DOHH2 (cell line): Measurements from ENCODE around the gene TUBAL3.

ENCODE experiments used
- H3F3A ChIP-seq: fragments of 200-600 bp; sonication (generic), shearing (Covaris generic); 2 replicates; pipeline ENCODE4 v1.6.0; 2016; ENCODE audit warnings: antibody characterized with exemption, mild to moderate bottlenecking; ENCODE audit not compliant: control insufficient read depth, insufficient read depth
- H3K27ac ChIP-seq: fragments of 200-600 bp; sonication (generic); 2 replicates; pipeline ENCODE4 v1.5.1; 2014; ENCODE audit warnings: low read depth, mild to moderate bottlenecking, low read length, moderate library complexity
- H3K27me3 ChIP-seq: fragments of 200-600 bp; sonication (generic); 2 replicates; pipeline ENCODE4 v1.6.1; 2014; ENCODE audit warnings: mild to moderate bottlenecking, low read length, mixed read lengths; ENCODE audit not compliant: control insufficient read depth
- H3K36me3 ChIP-seq: fragments of 200-600 bp; sonication (generic); 2 replicates; pipeline ENCODE4 v1.6.1; 2014; ENCODE audit warnings: mild to moderate bottlenecking, low read length, moderate library complexity, mixed read lengths; ENCODE audit not compliant: control insufficient read depth
- H3K4me1 ChIP-seq: fragments of 200-600 bp; sonication (generic); 2 replicates; pipeline ENCODE4 v1.6.1; 2014; ENCODE audit warnings: mild to moderate bottlenecking, low read length, mixed read lengths; ENCODE audit not compliant: control insufficient read depth
- H3K4me2 ChIP-seq: fragments of 200-600 bp; sonication (generic); 2 replicates; pipeline ENCODE4 v1.6.0; 2014; ENCODE audit warnings: mild to moderate bottlenecking, low read length, moderate library complexity
- H3K4me3 ChIP-seq: fragments of 200-600 bp; sonication (generic); 2 replicates; pipeline ENCODE4 v1.5.1; 2014; ENCODE audit warnings: mild to moderate bottlenecking, low read length, mixed read lengths
- H3K79me2 ChIP-seq: fragments of 200-600 bp; sonication (generic); 2 replicates; pipeline ENCODE4 v1.6.1; 2014; ENCODE audit warnings: mild to moderate bottlenecking, low read length, mixed read lengths; ENCODE audit not compliant: control insufficient read depth
- H3K9me2 ChIP-seq: fragments of 200-600 bp; sonication (generic); replicated peaks from 2 replicates; pipeline ENCODE4 v1.6.1; 2014; ENCODE audit warnings: mild to moderate bottlenecking, low read length, mixed read lengths; ENCODE audit not compliant: control insufficient read depth
- H3K9me3 ChIP-seq: fragments of 200-600 bp; sonication (generic); 2 replicates; pipeline ENCODE4 v1.6.1; 2014; ENCODE audit warnings: antibody characterized with exemption, low read length, mixed read lengths; ENCODE audit not compliant: control insufficient read depth, insufficient read depth
- H4K20me1 ChIP-seq: fragments of 200-600 bp; sonication (generic); 2 replicates; pipeline ENCODE4 v1.6.0; 2014; ENCODE audit warnings: low read depth, mild to moderate bottlenecking, antibody characterized with exemption, low read length, moderate library complexity; ENCODE audit not compliant: control insufficient read depth, insufficient read depth
- EZH2phosphoT487 ChIP-seq: fragments of 200-600 bp; sonication (generic); IDR thresholded peaks from 2 replicates; pipeline ENCODE4 v1.6.1; 2017; ENCODE audit warnings: borderline replicate concordance, mild to moderate bottlenecking, antibody characterized with exemption, low read length, moderate library complexity, mixed read lengths
- TF ChIP-seq, protein P1 (sequence below): fragments of 200-600 bp; sonication (generic); IDR thresholded peaks from one replicate; pipeline ENCODE4 v1.5.1; 2014; ENCODE audit warnings: antibody characterized with exemption, mild to moderate bottlenecking, low read depth, low read length; ENCODE audit not compliant: poor library complexity, severe bottlenecking

Gene TUBAL3

DNA sequence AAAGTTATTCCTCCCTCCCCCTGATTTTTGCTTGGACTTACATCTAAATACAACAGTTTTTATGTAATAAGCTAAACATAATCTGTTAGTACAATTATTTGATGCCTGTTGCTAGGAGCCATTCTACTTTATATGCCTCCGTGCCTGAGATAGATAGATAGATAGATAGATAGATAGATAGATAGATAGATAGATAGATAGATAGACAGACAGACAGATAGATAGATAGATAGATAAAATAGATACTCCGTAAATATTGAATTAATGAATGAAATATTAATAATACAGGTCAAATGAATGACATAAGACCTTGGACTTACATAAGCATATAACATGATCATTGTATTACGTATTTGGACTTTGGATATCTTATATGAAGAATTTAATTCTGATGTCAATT lies 30.7 kb upstream of the TUBAL3 start:
- H3K9me3 ChIP-seq = no peaks in the 10 kb centered on the region
- peaks cover 28% of the 10 kb centered on the region for H3K36me3 ChIP-seq
- H3K9me2 ChIP-seq = no peaks in the 10 kb centered on the region
- no peaks in the 10 kb centered on the region for H3K27me3 ChIP-seq
- H4K20me1 ChIP-seq = no peaks in the 10 kb centered on the region
- no peak overlapping the region for H3K4me3 ChIP-seq
- no peak overlapping the region for H3K27ac ChIP-seq
- TF ChIP-seq, protein P1, sequence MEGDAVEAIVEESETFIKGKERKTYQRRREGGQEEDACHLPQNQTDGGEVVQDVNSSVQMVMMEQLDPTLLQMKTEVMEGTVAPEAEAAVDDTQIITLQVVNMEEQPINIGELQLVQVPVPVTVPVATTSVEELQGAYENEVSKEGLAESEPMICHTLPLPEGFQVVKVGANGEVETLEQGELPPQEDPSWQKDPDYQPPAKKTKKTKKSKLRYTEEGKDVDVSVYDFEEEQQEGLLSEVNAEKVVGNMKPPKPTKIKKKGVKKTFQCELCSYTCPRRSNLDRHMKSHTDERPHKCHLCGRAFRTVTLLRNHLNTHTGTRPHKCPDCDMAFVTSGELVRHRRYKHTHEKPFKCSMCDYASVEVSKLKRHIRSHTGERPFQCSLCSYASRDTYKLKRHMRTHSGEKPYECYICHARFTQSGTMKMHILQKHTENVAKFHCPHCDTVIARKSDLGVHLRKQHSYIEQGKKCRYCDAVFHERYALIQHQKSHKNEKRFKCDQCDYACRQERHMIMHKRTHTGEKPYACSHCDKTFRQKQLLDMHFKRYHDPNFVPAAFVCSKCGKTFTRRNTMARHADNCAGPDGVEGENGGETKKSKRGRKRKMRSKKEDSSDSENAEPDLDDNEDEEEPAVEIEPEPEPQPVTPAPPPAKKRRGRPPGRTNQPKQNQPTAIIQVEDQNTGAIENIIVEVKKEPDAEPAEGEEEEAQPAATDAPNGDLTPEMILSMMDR = no peak
- no peak for TF ChIP-seq EZH2phosphoT487
- H3K4me1 ChIP-seq = no peaks in the 10 kb centered on the region
- no peak overlapping the region for H3K4me2 ChIP-seq
- H3F3A ChIP-seq = peaks cover 6% of the 10 kb centered on the region
- H3K79me2 ChIP-seq = peaks cover 9% of the 10 kb centered on the region

GRCh38 chr10:5434017-5434753 lies 29.6 kb upstream of the TUBAL3 start:
- H4K20me1 ChIP-seq = no peaks in the 10 kb centered on the region
- no peaks in the 10 kb centered on the region for H3K9me3 ChIP-seq
- H3K79me2 ChIP-seq = peaks cover 9% of the 10 kb centered on the region
- no peaks in the 10 kb centered on the region for H3K27me3 ChIP-seq
- peaks cover 9% of the 10 kb centered on the region for H3F3A ChIP-seq
- no peak overlapping the region for H3K4me2 ChIP-seq
- H3K4me1 ChIP-seq = no peaks in the 10 kb centered on the region
- no peak overlapping the region for H3K4me3 ChIP-seq
- H3K36me3 ChIP-seq = peaks cover 35% of the 10 kb centered on the region
- TF ChIP-seq, protein P1 = peak; percentile 65
- TF ChIP-seq EZH2phosphoT487 = no peak
- H3K27ac ChIP-seq = no peak overlapping the region
- H3K9me2 ChIP-seq = no peaks in the 10 kb centered on the region

- Histone ChIP-seq H3K9me2 (no peaks in the 10 kb centered on the region), H3K4me1 (no peaks in the 10 kb centered on the region), H3F3A (peaks cover 9% of the 10 kb centered on the region), H3K4me2 (no peak overlapping the region), H3K4me3 (no peak overlapping the region), H3K79me2 (peaks cover 9% of the 10 kb centered on the region), H3K27me3 (no peaks in the 10 kb centered on the region), H3K36me3 (peaks cover 32% of the 10 kb centered on the region), H4K20me1 (no peaks in the 10 kb centered on the region), H3K27ac (no peak overlapping the region), H3K9me3 (no peaks in the 10 kb centered on the region)
- no peak for TF ChIP-seq EZH2phosphoT487
- TF ChIP-seq, protein P1 = no peak
These were observed 28.6 kb upstream of the TUBAL3 start for GRCh38 chr10:5433182-5433581.
